HG02981 (cell line): ENCODE data around the gene MIX23.

Experiments
- ATAC-seq: cut with Tn5 transposase; IDR thresholded peaks from one replicate; pipeline ENCODE4 v1.9.1; 2021; ENCODE audit warnings: mild to moderate bottlenecking, moderate library complexity; ENCODE audit not compliant: unreplicated experiment

MIX23 gene

DNA sequence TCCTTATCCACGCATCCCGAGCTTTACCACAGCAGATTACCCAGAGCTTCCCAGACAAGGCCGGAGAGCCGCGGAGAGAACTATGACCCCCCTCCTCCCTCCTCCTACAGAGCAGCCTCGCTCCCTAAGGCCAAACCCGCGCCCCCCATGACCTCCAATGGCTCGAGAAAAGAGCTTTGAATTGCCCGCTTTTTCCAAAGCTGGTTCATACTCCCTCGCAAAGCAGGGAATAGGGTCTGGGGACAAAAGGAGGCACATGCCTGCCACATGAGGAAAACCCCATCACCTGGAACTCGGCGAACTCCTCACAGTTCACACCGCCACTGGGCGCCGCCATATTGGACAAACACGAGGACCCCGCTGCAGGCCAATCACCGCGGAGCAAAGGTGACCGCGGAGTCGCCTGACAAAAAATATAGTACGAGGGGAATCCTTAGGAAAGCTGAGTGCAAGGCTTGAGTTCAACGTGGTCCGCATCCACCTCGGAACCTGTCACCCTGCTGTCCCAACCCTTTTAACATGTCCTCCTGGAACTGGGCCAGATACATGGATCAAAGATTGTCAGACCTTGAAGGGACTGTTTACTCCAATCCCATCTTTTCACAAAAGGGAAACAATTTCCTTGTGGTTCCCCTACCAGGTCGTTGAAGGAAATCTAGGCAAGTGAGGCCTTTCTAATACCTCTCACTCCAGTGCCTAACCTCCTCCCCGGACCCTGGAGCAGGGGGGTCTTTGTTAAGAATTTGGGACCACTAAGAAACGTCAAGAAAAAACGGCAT is at the start of gene MIX23:
MIX23 (minus strand) TSS at position 344 of the 779 bp plus-strand sequence; CDS start at position 337, 7 bp downstream.
- peak; percentile 28 for ATAC-seq

DNA sequence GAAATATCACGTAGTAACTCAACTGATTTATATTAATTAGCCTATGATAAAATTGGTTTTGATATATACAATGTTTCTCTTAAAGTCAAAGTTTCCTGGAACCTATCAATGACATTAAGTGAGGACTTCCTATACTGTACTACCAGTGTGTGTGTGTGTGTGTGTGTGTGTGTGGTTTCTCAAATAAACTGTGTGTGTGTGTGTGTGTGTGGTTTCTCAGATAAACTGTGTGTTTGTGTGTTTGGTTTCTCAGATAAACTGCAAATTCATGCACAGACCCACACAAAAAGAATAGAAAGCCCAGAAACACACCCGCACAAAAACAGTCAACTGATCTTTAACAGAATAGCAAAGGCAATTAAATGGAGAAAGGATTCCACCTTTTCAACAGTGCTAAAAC is 47.3 kb upstream of the MIX23 start:
- ATAC-seq: no peak

DNA sequence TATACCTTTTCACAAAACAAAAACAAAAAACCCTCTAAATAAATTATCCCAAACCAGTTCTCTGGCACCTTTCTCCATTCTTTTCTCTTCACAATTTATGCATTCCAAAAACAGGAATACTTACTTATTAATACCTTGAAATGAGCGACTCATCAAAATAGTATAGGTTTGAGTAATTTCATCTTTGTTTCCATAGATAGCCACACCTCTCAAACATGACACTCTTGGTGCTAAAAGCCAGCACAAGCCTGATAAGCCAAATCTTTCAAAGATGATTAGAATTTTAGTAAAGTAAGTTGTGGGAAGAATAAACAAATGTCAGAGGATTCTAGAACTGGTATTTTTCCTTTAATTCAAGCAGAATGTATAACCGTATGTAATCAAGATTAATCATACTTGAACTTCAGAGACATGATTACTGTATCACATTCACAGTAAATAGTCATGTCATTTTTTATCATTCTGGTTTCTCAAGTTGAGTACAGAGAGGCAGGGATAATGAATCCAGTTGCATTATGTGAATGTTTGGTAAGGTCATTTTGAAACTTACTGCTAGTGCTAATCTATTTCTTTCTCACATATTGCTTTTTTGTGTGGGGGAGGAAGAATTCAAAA is 44.9 kb upstream of the MIX23 start:
- no peak for ATAC-seq

DNA sequence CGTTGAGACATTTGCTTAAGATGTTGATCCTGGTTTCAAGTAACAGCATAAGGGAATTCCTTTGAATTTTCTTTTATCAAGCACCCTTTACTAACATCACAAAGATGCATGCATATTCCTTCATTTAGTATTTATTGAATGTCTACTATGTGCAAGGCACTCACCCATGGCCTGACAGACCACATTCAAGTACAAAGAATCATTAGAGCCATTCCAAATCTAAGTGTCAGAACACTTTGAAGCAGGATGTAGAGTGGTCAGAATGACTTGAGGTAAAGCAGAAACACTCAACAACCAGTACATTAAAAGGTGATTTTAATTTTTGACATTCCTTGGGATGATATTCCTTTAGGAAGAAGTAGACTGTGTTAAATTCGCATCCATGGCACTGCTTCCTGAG is 38.8 kb upstream of the MIX23 start:
- ATAC-seq: no peak

DNA sequence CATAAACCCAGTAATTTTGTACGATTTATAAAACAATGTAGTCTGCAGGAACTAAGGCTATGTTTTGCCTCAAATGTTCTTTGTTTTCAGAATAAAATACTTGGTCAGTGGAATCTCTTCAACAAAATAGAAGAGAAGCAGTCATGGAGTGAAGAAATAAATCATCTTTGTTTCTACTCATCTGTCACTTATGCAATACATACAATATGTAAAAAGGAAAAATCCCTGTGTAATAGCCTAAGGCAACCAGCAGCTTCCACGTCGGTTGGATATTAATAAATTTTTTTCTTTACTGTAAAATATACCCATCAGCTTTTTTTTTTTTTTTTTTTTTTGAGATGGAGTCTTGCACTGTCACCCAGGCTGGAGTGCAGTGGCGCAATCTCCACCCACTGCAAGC is 38.1 kb upstream of the MIX23 start:
- no peak for ATAC-seq

DNA sequence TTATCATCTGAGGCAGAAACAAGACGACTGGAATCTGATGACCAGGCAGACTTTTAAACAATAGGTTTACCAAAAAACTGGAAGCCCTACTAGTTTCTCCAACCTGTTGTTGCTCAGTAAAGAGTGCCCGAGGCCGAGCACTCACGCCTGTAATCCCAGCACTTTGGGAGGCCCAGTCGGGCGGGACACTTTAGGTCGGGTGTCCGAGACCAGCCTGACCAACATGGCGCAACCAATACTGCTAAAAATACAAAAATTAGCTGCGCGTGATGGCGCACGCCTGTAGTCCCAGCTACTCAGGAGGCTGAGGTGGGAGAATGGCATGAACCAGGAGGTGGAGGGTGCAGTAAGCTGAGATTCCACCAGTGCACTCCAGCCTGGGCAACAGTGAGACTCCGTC is 33.9 kb upstream of the MIX23 start:
- no peak for ATAC-seq

DNA sequence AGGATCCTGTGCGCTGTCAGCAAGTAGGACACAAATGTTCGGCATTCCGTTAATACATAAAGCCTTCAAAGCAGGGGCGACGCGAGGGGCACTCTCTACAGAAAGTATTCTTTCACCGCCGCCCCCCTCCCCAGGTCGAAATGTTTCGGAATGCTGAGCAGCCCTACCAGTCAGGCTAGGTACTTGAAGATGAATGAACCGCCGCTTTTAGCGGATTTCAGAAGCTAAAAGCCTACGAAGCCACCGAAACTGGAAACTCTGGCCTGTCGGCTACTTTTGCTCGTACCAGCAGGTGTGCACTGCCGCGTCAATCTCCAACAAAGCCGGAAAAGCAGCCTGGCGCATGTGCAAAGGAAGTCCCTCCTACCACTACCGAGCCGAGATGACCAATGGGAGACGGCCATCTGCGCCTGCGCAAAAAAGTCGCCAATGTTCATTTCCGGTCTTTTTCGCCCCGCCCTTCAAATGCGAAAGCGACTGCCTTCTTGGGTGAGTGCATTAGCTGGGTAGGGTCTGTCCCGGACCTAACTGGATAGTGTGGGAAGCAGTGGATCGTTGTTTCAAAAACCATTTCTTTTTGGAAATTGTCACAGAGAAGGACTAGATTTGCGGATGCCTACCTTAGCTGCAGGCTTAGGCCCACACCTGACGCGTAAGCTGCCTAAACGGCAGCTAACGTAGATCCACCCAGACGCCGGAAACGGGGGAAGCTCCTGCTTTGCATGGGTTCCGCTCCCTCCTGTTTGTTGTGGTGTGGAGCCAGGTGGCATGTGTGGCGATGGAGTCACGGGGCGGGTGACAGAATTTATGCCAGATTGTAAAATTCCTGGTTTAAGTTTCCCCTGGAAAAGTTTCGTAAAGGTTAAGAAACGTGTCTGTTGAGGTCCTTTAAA is 33.0 kb upstream of the MIX23 start, which contains the start of gene WDR5B:
WDR5B (minus strand) TSS at position 301 of the 893 bp plus-strand sequence. CDS start 534 bp downstream, outside the sequence.
- peak; percentile 78 for ATAC-seq

DNA sequence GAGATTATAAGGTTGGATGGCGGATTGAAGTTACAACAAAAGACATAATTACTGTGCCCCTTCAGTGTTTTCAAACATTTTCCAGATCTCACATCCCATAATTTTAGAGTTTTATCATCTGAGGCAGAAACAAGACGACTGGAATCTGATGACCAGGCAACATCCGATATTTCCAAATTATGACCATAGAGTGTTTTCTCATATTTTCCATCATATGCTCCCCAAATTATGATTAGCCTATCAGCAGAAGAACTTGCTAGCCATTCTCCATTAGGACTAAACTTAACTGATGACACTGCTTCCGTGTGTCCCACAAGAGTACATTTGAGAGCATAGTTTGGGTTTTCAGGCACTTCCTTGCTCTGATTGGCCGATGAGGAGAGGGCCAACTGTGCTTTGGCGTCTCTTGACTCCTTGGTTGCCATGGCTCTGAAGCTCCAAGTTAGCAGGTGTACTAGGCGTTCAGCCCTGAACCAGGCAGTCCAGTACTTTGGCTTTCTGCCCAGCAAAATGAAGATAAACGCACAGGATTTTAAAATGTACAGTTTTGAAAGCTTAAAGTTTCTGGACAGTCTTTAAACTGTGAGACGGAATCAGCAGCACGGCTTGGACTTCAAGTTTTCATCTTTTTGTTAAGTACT is 32.2 kb upstream of the MIX23 start:
- peak; percentile 50 for ATAC-seq

DNA sequence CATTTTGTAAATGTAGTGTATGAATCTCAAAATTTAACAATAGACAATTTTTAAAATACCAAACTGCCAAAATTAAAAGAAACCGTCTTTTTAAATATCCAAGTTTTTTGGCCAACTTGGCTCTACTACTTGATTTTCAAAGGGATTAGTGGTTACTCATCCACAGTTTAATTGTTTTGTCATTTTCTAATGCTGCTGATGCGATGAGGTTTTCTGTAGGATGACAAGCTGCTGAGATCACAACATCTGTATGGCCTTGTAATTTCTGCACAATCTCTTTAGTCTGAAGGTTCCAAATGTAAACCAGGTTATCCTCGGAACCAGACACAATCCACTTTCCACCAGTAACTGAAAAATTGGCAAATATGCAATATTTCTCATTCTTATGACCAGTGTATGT is 31.4 kb upstream of the MIX23 start:
- ATAC-seq: no peak

DNA sequence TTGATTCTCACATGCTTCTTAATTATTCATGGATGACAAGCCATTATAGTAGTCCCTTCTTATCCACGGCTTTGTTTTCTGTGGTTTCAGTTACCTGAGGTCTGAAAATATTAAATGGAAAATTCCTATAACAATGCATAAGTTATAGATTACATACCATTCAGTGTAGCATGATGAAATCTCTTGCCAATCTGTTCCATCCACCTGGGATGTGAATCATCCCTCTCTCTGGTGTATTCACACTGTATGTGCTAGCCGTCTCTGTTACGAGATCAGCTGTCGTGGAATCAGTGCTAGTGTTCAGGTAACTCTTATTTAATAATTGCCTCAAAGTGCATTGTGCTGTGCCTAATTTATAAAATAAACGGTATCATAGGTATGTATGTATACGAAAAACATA is 27.6 kb upstream of the MIX23 start:
- no peak for ATAC-seq

DNA sequence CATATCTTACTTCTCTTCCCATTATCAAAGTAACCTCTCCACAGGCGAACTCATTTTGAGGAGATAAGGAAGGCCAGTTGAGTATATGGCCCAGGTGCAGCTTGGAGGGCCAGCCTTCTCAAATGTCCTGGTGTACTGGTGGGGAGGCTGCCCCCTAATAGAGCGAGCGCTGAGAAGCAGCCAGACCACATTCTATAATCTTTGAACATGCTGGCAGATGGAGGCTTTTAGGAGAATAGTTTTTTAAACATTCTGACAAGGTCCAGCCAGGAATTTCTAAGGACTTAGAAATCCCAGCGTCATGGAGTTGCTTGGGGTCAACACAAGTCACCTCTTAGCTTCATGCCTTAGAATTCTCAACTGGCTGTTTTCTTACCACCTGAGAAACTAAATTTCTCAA is 27.1 kb upstream of the MIX23 start:
- no peak for ATAC-seq

DNA sequence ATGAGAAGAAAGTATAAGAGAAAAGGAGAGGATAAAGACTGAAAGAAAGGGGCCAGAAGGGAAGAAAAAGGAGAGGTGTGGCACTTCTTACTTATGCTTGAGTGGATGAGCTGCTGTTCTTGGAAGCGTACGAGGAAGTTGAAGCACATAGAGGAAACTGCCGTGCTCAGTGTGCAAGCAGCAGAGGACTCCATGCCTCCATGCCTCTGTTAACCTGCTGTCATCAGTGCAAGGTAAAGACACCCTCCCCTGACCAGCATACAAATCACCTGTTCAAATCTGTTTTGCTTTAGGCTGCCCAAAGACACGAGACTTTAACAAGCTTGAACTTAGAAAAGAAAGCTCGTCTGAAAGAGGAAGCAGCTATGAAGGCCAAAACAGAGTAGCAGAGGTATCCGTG is 26.4 kb upstream of the MIX23 start:
- ATAC-seq: no peak

DNA sequence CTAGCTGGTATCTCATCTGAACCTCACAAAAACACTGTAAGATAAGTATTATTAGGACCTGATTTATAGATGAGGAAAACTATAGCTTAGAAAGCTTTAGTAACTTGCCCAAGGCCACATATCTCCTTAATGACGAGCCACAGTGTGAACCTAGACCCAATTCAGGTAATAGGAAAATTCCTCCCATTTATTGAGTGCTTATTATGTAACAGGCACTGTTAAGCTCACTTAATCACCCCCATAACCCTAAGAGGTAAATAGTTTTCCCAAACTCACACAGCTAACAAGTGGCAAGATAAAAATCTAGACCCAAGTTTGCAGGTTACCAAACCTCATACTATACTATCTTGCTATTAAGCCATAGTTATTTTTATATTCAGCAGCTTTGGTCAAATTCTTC is 24.9 kb upstream of the MIX23 start:
- ATAC-seq: no peak

DNA sequence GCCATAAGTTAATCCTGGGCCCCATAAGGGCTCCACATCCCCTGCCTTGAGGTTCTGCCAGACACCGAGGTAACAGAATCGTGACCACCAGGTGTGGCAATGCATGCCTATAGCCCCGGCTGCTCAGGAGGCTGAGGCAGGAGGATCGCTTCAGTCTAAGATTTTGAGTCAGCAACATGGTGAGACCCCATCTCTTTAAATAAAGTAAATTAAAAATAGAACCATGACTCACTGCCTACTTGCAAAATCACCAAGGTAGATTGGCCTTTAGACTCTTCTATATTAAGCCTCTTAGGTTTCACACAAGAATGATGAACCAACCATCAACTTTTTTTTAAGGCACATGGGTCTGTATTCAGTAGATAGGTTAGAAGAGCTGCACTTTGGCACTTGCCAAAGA is 23.2 kb upstream of the MIX23 start:
- no peak for ATAC-seq

DNA sequence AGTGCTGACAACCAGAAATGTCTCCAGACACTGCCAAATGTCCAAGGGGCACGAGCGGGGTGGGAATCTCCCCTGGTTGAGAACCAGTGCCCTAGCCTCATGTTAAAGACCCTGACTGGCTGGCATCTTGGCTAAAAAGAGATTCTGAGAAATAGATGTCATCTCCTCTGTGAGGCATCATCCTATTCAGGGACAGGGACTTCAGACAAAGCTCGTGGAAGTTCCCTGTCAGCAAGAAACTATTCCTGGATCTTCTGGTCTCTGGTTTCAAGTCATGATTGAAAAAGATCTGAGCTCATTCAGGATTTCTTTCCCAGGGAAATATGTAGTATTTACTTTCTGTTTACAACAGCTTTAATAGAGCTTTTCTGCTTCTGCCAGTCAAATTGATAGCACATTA is 22.0 kb upstream of the MIX23 start:
- no peak for ATAC-seq

DNA sequence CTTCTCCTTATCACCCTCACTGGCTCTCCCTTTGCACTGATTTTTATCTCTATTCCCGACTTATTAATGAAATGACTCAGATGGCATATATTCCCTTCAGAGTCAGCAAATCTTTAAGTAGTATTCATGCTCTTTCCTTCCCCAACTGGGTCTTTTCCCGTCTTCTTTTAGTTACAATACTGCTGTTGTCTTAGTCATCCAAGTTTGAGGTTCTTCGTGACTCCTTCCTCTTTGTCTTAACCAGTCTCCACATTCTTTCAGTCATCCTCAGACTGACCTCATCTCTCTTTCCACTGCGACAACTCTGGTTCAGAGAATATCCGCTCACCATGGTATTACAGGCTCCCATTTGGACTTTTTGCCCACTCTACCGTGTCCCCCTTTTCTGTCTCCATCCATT is 20.5 kb upstream of the MIX23 start:
- no peak for ATAC-seq

DNA sequence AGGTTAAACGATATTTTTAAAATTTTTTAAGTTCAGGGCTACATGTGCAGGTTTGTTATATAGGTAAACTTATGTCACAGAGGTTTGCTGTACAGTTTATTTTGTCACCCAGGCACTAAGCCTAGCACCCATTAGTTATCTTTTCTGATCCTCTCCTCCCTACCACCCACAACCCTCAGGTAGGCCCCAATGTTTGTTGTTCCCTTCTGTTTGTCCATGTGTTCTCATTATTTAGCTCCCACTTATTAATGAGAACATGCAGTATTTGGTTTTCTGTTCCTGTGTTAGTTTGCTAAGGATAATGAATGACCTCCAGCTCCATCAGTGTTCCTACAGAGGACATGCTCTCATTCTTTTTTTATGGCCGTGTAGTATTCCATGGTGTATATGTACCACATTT is 15.9 kb upstream of the MIX23 start:
- no peak for ATAC-seq

DNA sequence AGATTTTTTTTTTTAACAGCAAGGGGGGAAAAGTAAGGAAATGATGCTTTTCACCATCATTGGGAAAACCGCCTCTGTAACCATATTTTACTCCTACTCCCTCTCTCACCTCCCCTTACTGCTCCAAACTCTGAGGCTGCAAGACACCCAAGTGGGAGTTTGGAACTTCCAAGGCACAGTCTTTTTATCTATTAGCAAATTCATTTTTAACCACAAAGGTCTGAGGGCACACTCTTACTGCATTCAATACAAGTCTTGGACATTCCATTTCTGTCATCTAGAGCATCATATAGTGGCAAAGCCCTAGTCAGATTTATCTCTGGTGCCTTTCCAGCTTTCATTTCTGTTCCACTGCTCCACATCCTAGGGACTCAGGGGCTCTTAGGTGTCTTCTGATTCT is 14.2 kb upstream of the MIX23 start:
- no peak for ATAC-seq

DNA sequence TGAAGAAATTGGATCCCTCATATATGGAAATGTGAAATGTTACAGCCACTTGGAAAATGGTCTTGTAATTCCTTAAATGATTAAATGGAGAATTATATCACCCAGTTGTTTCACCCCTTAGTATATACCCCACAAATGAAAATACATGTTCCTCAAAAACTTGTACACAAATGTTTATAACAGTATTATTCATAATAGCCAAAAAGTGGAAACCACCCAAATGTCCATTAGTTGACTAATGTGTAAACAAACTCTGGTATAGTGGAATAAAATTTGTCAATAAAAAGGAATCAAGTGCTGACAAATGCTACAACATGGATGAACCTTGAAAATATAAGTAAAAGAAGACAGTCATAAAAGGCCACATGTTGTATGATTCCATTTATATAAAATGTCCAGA is 13.5 kb upstream of the MIX23 start:
- no peak for ATAC-seq

DNA sequence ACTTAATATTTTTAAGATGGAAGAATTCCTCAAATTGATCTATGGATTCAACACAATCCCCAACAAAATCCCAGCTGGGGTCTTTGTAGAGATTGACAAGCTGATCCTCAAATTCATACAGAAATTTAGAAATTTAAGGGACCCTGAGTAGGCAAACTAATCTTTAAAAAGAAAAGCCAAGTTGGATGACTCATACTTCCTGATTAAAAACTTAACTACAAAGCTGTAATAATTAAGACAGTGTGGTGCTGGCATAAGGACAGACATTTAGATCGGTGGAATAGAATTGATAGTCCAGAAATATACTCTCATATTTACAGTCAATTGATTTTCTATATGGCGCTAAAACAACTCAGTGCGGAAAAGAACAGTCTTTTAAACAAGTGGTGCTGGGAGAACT is 12.6 kb upstream of the MIX23 start:
- no peak for ATAC-seq

DNA sequence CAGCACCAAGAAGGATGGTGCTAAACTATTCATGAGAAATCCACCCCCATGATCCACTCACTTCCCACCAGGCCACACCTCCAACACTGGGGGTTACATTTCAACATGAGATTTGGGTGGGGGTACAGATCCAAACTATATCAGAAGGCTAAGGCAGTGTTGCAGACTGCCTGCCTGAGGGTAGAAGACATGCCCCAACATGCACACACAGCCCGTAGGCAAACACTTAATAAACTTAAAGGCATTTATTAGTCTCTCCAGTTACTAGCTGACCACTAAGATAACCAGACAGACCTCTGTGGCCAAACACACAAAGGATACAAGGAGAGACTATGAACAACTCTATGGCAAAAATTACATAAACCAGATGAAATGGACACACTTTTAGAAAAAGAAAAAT is 11.1 kb upstream of the MIX23 start:
- ATAC-seq: no peak
